GM23338 (cell line): ENCODE results near the gene TRA2A. TPM values are rescaled to one million over a fixed set of nuclear protein-coding genes. Genes with fewer than 3 reads are reported as not detected.

ENCODE experiments used
- ATAC-seq: fragments of 200-7000 bp; cut with Tn5 transposase; 3 replicates; pipeline ENCODE4 v1.9.1; 2020
- DNase-seq: peaks from one replicate; pipeline ENCODE4 v3.0.0-alpha.2; 2015; ENCODE audit warnings: low spot score
- H2AFZ ChIP-seq: fragments of 200-600 bp; sonication (generic); 2 replicates; pipeline ENCODE4 v1.8.0; 2016; ENCODE audit warnings: antibody characterized with exemption, mild to moderate bottlenecking, moderate library complexity
- H3F3A ChIP-seq: fragments of 200-600 bp; sonication (generic); replicated peaks from 2 replicates; pipeline ENCODE4 v1.8.0; 2017; ENCODE audit warnings: antibody characterized with exemption, mixed run types, low read depth
- H3K27ac ChIP-seq: fragments of 200-600 bp; sonication (generic); 2 replicates; pipeline ENCODE4 v1.6.1; 2016; ENCODE audit warnings: low read depth
- H3K27me3 ChIP-seq: fragments of 200-600 bp; sonication (generic); 2 replicates; pipeline ENCODE4 v1.8.0; 2016; ENCODE audit warnings: mild to moderate bottlenecking, mixed run types, moderate library complexity; ENCODE audit not compliant: insufficient read depth
- H3K36me3 ChIP-seq: fragments of 200-600 bp; sonication (generic); 2 replicates; pipeline ENCODE4 v1.8.0; 2016; ENCODE audit warnings: mild to moderate bottlenecking; ENCODE audit not compliant: insufficient read depth
- H3K4me1 ChIP-seq: fragments of 200-600 bp; sonication (generic); 2 replicates; pipeline ENCODE4 v1.8.0; 2016; ENCODE audit warnings: mild to moderate bottlenecking, moderate library complexity; ENCODE audit not compliant: insufficient read depth
- H3K4me2 ChIP-seq: fragments of 200-600 bp; sonication (generic); 2 replicates; pipeline ENCODE4 v1.7.1; 2017; ENCODE audit warnings: mixed run types
- H3K4me3 ChIP-seq: fragments of 200-600 bp; sonication (generic); 2 replicates; pipeline ENCODE4 v1.6.1; 2016; ENCODE audit warnings: mixed run types
- H3K79me2 ChIP-seq: fragments of 200-600 bp; sonication (generic); replicated peaks from 2 replicates; pipeline ENCODE4 v1.8.0; 2017; ENCODE audit warnings: mild to moderate bottlenecking; ENCODE audit not compliant: insufficient read depth
- H3K9me2 ChIP-seq: fragments of 200-600 bp; sonication (generic); 2 replicates; pipeline ENCODE4 v1.8.0; 2017; ENCODE audit not compliant: insufficient read depth
- H4K20me1 ChIP-seq: fragments of 200-600 bp; sonication (generic); replicated peaks from 2 replicates; pipeline ENCODE4 v1.8.0; 2017; ENCODE audit warnings: mild to moderate bottlenecking; ENCODE audit not compliant: insufficient read depth
- H3K27ac Mint-ChIP-seq: 2 replicates; pipeline ENCODE4 v1.8.0; 2020; ENCODE audit warnings: inconsistent platforms, mild to moderate bottlenecking, moderate library complexity, mixed read lengths
- H3K27me3 Mint-ChIP-seq: 3 replicates; pipeline ENCODE4 v1.8.0; 2022; ENCODE audit warnings: low read depth, mild to moderate bottlenecking, moderate library complexity, mixed read lengths, inconsistent platforms; ENCODE audit not compliant: insufficient read depth, poor library complexity
- H3K36me3 Mint-ChIP-seq: 3 replicates; pipeline ENCODE4 v1.8.0; 2021; ENCODE audit warnings: low read depth, mild to moderate bottlenecking, inconsistent platforms, moderate library complexity, mixed read lengths
- H3K4me1 Mint-ChIP-seq: 3 replicates; pipeline ENCODE4 v1.8.0; 2020; ENCODE audit warnings: mild to moderate bottlenecking, inconsistent platforms, mixed read lengths
- H3K4me3 Mint-ChIP-seq: 3 replicates; pipeline ENCODE4 v1.8.0; 2021; ENCODE audit warnings: moderate library complexity, mild to moderate bottlenecking, inconsistent platforms, mixed read lengths
- H3K9me3 Mint-ChIP-seq: 3 replicates; pipeline ENCODE4 v1.8.0; 2020; ENCODE audit warnings: moderate library complexity, mild to moderate bottlenecking, inconsistent platforms, mixed read lengths
- CREB1 ChIP-seq: fragments of 250-450 bp; sonication (Bioruptor Pico); IDR thresholded peaks from 2 replicates; pipeline ENCODE4 v1.5.0; 2020; ENCODE audit warnings: low read depth, mild to moderate bottlenecking, moderate library complexity
- NANOG ChIP-seq: IDR thresholded peaks from 2 replicates; pipeline ENCODE4 v1.6.1; 2016; ENCODE audit warnings: antibody characterized with exemption, borderline replicate concordance
- POLR2AphosphoS5 ChIP-seq: IDR thresholded peaks from 2 replicates; pipeline ENCODE4 v1.6.1; 2016; ENCODE audit warnings: antibody characterized with exemption, low read depth
- polyA plus RNA-seq: library from polyadenylated mRNA; unstranded; fragments of >200 nt; fragmentation: Nextera tagmentation; extraction: Ambion mirVana; gene quantifications from 2 replicates; pipeline ENCODE4 v1.2.1, GENCODE V29; 2016
- total RNA-seq: library from RNA; depleted of rRNA; stranded (reverse); fragments of >200 nt; shearing (Covaris generic); gene quantifications from 2 replicates; pipeline ENCODE4 v1.2.3, GENCODE V29; 2014
- TF ChIP-seq, protein P1 (sequence below), 2 experiments: fragments of 200-600 bp in 1 of 2; sonication (generic) in 1 of 2; conservative IDR thresholded peaks; 2 replicates each; pipeline versions ENCODE4 v1.5.1 to v1.6.1; 2016 to 2017; ENCODE audit warnings: antibody characterized with exemption in 2 of 2, low read depth in 2 of 2, mild to moderate bottlenecking in 2 of 2, moderate library complexity in 1 of 2
- TF ChIP-seq, protein P2 (sequence below): IDR thresholded peaks from 2 replicates; pipeline ENCODE4 v1.6.1; 2016; ENCODE audit warnings: antibody characterized with exemption

TRA2A gene
- total and polyA plus RNA-seq, 2 experiments from 2014 or later = 82.6 to 271 TPM

DNA sequence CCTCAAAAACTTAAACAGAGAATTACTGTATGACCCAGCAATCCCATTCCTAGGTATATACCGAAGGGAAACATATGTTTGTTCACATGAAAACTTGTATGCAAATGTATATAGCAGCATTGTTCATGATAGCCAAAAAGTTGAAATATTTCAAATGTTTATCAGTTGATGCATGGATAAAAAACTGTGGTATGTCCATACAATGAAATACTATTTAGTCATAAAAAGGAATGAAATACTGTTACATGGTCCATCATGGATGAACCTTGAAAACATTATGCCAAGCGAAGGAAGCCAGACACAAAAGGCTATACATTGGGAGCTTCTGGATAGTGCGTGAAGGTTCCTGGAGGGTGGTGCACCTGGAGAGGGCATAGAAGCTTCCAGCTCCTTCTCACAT, 11.0 kb upstream of the TRA2A start:
- no peaks in the 10 kb centered on the region for H3K79me2 ChIP-seq
- Mint-ChIP-seq H3K4me1 (no peaks in the 10 kb centered on the region), H3K9me3 (peaks cover 11% of the 10 kb centered on the region; the same call in 2 of the 3 replicates), H3K4me3 (no peak overlapping the region), H3K36me3 (no peaks in the 10 kb centered on the region), H3K27ac (no peak overlapping the region), H3K27me3 (peaks cover 5% of the 10 kb centered on the region)
- H3K36me3 ChIP-seq = no peaks in the 10 kb centered on the region
- no peaks in the 10 kb centered on the region for H3K4me1 ChIP-seq
- DNase-seq (no peak), ATAC-seq (no peak)
- no peak overlapping the region for H3K4me3 ChIP-seq
- no peak overlapping the region for H3K27ac ChIP-seq
- no peaks in the 10 kb centered on the region for H4K20me1 ChIP-seq
- H3F3A ChIP-seq = no peaks in the 10 kb centered on the region
- H3K9me2 ChIP-seq = no peaks in the 10 kb centered on the region
- TF ChIP-seq, protein P1, sequence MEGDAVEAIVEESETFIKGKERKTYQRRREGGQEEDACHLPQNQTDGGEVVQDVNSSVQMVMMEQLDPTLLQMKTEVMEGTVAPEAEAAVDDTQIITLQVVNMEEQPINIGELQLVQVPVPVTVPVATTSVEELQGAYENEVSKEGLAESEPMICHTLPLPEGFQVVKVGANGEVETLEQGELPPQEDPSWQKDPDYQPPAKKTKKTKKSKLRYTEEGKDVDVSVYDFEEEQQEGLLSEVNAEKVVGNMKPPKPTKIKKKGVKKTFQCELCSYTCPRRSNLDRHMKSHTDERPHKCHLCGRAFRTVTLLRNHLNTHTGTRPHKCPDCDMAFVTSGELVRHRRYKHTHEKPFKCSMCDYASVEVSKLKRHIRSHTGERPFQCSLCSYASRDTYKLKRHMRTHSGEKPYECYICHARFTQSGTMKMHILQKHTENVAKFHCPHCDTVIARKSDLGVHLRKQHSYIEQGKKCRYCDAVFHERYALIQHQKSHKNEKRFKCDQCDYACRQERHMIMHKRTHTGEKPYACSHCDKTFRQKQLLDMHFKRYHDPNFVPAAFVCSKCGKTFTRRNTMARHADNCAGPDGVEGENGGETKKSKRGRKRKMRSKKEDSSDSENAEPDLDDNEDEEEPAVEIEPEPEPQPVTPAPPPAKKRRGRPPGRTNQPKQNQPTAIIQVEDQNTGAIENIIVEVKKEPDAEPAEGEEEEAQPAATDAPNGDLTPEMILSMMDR (conservative IDR thresholded peaks at IDR 0.05; ENCODE audit: low read depth in 2 of 2) = no peak
- TF ChIP-seq NANOG = no peak
- no peaks in the 10 kb centered on the region for H3K27me3 ChIP-seq
- no peak overlapping the region for H3K4me2 ChIP-seq
- no peak overlapping the region for H2AFZ ChIP-seq

DNA sequence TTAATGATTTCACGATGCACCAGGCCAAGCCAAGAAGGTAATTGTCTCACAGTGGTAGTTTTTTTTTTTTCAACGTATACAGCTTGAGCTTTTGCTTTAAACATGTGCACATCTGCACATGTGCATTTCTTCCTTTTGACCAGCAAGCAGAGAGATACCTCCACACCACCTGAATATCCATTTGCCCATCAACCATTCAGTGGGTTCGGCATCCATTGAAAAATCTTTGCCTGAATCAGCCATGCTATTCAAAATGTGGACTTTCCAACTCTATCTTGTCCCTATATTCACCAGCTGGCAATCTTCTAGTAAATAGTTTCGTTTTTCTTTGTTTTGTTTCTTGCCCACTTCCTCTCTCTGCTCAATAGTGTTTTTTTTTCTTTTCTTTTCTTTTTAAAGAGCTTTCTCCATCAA, 7.7 kb upstream of the TRA2A start:
- Histone ChIP-seq H3K4me2 (no peak overlapping the region), H4K20me1 (no peaks in the 10 kb centered on the region), H3K27ac (no peak overlapping the region), H3F3A (no peaks in the 10 kb centered on the region), H3K36me3 (no peaks in the 10 kb centered on the region), H3K79me2 (no peaks in the 10 kb centered on the region), H3K27me3 (no peaks in the 10 kb centered on the region), H3K4me3 (no peak overlapping the region), H2AFZ (peak overlapping the region; percentile 43; the same call in 1 of the 2 replicates), H3K4me1 (no peaks in the 10 kb centered on the region), H3K9me2 (no peaks in the 10 kb centered on the region)
- no peaks in the 10 kb centered on the region for H3K36me3 Mint-ChIP-seq
- no peak overlapping the region for H3K27ac Mint-ChIP-seq
- TF ChIP-seq, protein P1 (conservative IDR thresholded peaks at IDR 0.05; ENCODE audit: low read depth in 2 of 2) = no peak
- no peak for TF ChIP-seq POLR2AphosphoS5
- TF ChIP-seq CREB1 (CRISPR knock-in tag) = no peak
- TF ChIP-seq, protein P2, sequence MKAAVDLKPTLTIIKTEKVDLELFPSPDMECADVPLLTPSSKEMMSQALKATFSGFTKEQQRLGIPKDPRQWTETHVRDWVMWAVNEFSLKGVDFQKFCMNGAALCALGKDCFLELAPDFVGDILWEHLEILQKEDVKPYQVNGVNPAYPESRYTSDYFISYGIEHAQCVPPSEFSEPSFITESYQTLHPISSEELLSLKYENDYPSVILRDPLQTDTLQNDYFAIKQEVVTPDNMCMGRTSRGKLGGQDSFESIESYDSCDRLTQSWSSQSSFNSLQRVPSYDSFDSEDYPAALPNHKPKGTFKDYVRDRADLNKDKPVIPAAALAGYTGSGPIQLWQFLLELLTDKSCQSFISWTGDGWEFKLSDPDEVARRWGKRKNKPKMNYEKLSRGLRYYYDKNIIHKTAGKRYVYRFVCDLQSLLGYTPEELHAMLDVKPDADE = no peak
- no peaks in the 10 kb centered on the region for H3K27me3 Mint-ChIP-seq
- no peaks in the 10 kb centered on the region for H3K4me1 Mint-ChIP-seq
- no peak overlapping the region for H3K4me3 Mint-ChIP-seq
- no peak for DNase-seq
- H3K9me3 Mint-ChIP-seq = peaks cover 10% of the 10 kb centered on the region; the same call in 2 of the 3 replicates
- ATAC-seq = no peak
